Activated T-cell treated with anti-CD3 and anti-CD28 coated beads, Interleukin-2, amount 50 U/mL, for 1 hour (primary cell): ENCODE results near the gene GDF2.

Experiments used
- DNase-seq: peaks from one replicate; pipeline ENCODE4 v3.0.0-alpha.2; 2020

The GDF2 gene

GRCh38 chr10:47371629-47372485 lies 49.6 kb downstream of the GDF2 start:
- no peak for DNase-seq

GRCh38 chr10:47372726-47373125 lies 50.5 kb downstream of the GDF2 start:
- no peak for DNase-seq

GRCh38 chr10:47374611-47375536 lies 52.6 kb downstream of the GDF2 start:
- no peak for DNase-seq

GRCh38 chr10:47376522-47377220 lies 54.4 kb downstream of the GDF2 start:
- no peak for DNase-seq
